Osteocyte (in vitro differentiated cells): Measurements from ENCODE around the gene TPRG1L. TPM values are rescaled to one million over a fixed set of nuclear protein-coding genes. Genes with fewer than 3 reads are reported as not detected.

ENCODE experiments used
- DNase-seq: peaks from one replicate; pipeline ENCODE4 v3.0.0; 2021; ENCODE audit warnings: mixed read lengths; ENCODE audit not compliant: unreplicated experiment; ENCODE audit errors: extremely low spot score
- H3K27ac Mint-ChIP-seq: one replicate; pipeline ENCODE4 v1.8.0; 2021; ENCODE audit warnings: mild to moderate bottlenecking, mixed read lengths; ENCODE audit not compliant: unreplicated experiment
- H3K27me3 Mint-ChIP-seq: one replicate; pipeline ENCODE4 v1.8.0; 2021; ENCODE audit warnings: mixed read lengths; ENCODE audit not compliant: unreplicated experiment
- H3K36me3 Mint-ChIP-seq: one replicate; pipeline ENCODE4 v1.8.0; 2021; ENCODE audit warnings: mixed read lengths; ENCODE audit not compliant: unreplicated experiment
- H3K4me1 Mint-ChIP-seq: one replicate; pipeline ENCODE4 v1.8.0; 2021; ENCODE audit warnings: mixed read lengths; ENCODE audit not compliant: unreplicated experiment
- H3K4me3 Mint-ChIP-seq: one replicate; pipeline ENCODE4 v1.8.0; 2021; ENCODE audit warnings: mild to moderate bottlenecking, moderate library complexity, mixed read lengths; ENCODE audit not compliant: unreplicated experiment
- H3K9me3 Mint-ChIP-seq: one replicate; pipeline ENCODE4 v1.8.0; 2021; ENCODE audit warnings: mixed read lengths; ENCODE audit not compliant: unreplicated experiment
- CTCF ChIP-seq: fragments of 200-600 bp; sonication (generic); IDR thresholded peaks from 2 replicates; pipeline ENCODE4 v1.5.0; 2021; ENCODE audit warnings: antibody characterized with exemption, mild to moderate bottlenecking, moderate library complexity
- total RNA-seq: library from RNA; stranded (reverse); gene quantifications from 2 replicates; pipeline ENCODE4 v1.2.1, GENCODE V29; 2021

The TPRG1L gene
- total RNA-seq, 1 donor from 2014 or later: 49.1 TPM

- H3K36me3 Mint-ChIP-seq: peaks cover 36% of the 10 kb centered on the region
- peak; percentile 80 for DNase-seq
- no peaks in the 10 kb centered on the region for H3K9me3 Mint-ChIP-seq
- H3K4me3 Mint-ChIP-seq: no peak overlapping the region
- no peak for TF ChIP-seq CTCF
- H3K4me1 Mint-ChIP-seq: no peaks in the 10 kb centered on the region
- no peaks in the 10 kb centered on the region for H3K27me3 Mint-ChIP-seq
- H3K27ac Mint-ChIP-seq: no peak overlapping the region
Measured at GRCh38 chr1:3633344-3634058, 8.7 kb downstream of the TPRG1L start.

- no peaks in the 10 kb centered on the region for H3K4me1 Mint-ChIP-seq
- H3K27ac Mint-ChIP-seq: no peak overlapping the region
- peaks cover 31% of the 10 kb centered on the region for H3K36me3 Mint-ChIP-seq
- no peaks in the 10 kb centered on the region for H3K9me3 Mint-ChIP-seq
- no peak for DNase-seq
- H3K4me3 Mint-ChIP-seq: no peak overlapping the region
- H3K27me3 Mint-ChIP-seq: no peaks in the 10 kb centered on the region
- no peak for TF ChIP-seq CTCF
Measured at GRCh38 chr1:3634059-3634800, 9.4 kb downstream of the TPRG1L start.

DNA sequence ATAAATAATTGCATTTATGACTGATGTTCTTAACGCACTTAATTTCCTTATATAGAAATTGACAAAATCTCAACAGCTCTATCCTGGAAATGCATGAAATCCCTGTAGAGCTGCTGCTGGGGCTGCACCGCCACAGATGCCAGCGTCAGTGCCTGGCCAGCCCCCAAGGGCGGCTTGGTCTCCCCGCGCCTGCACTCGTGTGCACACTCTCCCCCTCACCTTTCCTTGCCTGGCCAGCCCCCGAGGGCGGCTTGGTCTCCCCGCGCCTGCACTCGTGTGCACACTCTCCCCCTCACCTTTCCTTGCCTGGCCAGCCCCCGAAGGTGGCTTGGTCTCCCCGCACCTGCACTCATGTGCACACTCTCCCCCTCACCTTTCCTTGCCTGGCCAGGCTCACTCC, 11.3 kb downstream of the TPRG1L start:
- H3K27me3 Mint-ChIP-seq: no peaks in the 10 kb centered on the region
- H3K9me3 Mint-ChIP-seq: no peaks in the 10 kb centered on the region
- TF ChIP-seq CTCF: no peak
- no peak overlapping the region for H3K4me3 Mint-ChIP-seq
- DNase-seq: no peak
- H3K4me1 Mint-ChIP-seq: no peaks in the 10 kb centered on the region
- peaks cover 28% of the 10 kb centered on the region for H3K36me3 Mint-ChIP-seq
- no peak overlapping the region for H3K27ac Mint-ChIP-seq

- Mint-ChIP-seq H3K4me1 (no peaks in the 10 kb centered on the region), H3K4me3 (no peak overlapping the region), H3K36me3 (peaks cover 28% of the 10 kb centered on the region), H3K27ac (no peak overlapping the region), H3K9me3 (no peaks in the 10 kb centered on the region), H3K27me3 (no peaks in the 10 kb centered on the region)
- no peak for TF ChIP-seq CTCF
- DNase-seq: no peak
Measured at GRCh38 chr1:3636531-3636930, 11.7 kb downstream of the TPRG1L start.

GRCh38 chr1:3638027-3638426, 13.2 kb downstream of the TPRG1L start:
- Mint-ChIP-seq H3K36me3 (peaks cover 29% of the 10 kb centered on the region), H3K27me3 (no peaks in the 10 kb centered on the region), H3K4me1 (no peaks in the 10 kb centered on the region), H3K4me3 (no peak overlapping the region), H3K27ac (no peak overlapping the region), H3K9me3 (no peaks in the 10 kb centered on the region)
- DNase-seq: no peak
- no peak for TF ChIP-seq CTCF
